GM12873 (cell line): ENCODE results near the gene ABCA7.

Experiments
- CTCF ChIP-seq: IDR thresholded peaks from 2 replicates; pipeline ENCODE4 v1.5.1; 2012; ENCODE audit warnings: low read depth, mild to moderate bottlenecking, moderate library complexity, low read length, control low read depth; ENCODE audit not compliant: insufficient read depth; ENCODE audit errors: missing control alignments

The ABCA7 gene

DNA sequence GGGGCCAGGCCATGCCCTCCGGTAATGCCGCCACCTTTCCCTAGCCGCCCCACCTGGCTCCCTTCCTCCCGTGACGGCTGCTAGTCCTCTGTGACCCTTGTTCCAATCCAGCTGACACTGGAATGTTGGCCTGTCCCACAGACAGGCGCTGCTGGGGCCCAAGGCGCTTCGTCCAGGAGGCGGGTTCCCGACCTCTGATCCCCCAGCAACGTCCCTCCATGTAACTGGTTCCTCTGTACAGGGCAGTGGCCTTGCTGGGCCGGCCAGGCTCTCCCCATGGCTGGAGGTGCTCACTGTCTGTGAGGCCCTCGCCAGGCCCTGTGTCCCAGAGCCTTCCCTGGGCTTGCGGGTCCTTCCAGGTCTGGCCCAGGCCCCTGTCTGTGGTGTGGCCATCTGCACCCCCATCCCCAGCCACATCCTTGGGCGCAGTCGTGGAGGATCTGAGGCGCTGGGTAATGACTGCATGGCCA is 46.5 kb upstream of the ABCA7 start:
- no peak for TF ChIP-seq CTCF

- no peak for TF ChIP-seq CTCF
Measured at GRCh38 chr19:993831-994393, 46.0 kb upstream of the ABCA7 start.

DNA sequence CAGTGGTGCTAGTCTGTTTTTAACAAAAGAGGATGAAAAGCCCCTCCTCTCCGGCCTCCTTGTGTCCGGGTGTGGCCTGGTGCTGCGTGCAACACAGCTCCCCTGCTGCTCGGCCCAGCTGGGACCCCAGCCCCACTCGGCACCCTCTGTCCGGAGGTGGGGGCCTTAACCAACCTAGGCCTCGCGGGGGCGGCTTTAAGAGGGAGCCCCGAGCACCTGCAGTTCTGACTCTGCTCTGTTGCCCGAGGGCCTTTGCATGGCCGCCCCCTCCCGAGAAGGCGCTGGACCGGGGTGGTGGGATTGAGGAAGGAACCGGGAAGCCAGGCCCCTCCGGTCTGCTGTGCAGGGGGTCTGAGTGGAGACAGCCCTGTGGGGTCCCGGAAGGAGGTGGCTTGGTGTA is 45.4 kb upstream of the ABCA7 start:
- TF ChIP-seq CTCF: no peak

DNA sequence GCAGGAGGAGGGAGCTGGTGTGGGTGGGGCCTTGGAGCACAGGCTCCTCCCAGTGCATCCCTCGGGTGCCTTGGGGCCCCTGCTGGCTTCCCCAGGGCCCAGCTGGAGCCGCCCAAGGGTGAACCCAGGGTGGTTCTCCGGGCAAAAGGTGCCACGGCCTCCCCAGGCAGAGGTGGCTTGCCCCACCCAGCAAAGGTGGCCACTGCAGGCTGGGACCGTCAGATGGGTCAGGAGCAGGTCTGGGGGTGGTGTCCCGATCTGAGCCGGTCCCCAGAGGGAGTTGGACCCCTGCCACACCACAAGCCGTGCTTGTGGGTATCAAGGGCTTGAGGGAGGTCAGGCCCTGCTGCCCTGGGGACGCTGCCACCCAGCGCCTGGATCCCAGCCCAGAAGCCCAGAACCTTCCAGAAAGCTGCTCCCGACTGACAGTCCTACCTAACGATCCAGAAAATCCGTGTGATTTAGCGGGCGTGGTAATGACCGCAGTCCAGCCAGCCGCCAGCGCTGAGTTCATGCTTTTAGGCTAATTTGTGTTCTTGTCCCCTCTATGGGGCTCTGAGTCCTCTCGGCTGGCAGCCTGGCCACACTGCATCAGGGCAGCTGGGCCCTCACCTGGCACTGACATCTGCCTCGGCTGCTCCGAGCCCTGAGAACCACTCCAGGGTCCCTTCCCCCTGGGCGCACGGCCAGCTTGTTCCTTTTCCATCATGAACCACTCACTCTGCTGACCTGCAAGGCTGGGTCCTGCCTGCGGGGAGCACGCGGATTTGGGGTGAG is 44.7 kb upstream of the ABCA7 start:
- no peak for TF ChIP-seq CTCF

GRCh38 chr19:996051-996838 is 43.7 kb upstream of the ABCA7 start:
- no peak for TF ChIP-seq CTCF

GRCh38 chr19:998064-998463 is 41.8 kb upstream of the ABCA7 start:
- TF ChIP-seq CTCF: no peak

- TF ChIP-seq CTCF: no peak
Measured at GRCh38 chr19:999379-999719, 40.6 kb upstream of the ABCA7 start.
